ENCODE data around the gene VCL.

The VCL gene

DNA sequence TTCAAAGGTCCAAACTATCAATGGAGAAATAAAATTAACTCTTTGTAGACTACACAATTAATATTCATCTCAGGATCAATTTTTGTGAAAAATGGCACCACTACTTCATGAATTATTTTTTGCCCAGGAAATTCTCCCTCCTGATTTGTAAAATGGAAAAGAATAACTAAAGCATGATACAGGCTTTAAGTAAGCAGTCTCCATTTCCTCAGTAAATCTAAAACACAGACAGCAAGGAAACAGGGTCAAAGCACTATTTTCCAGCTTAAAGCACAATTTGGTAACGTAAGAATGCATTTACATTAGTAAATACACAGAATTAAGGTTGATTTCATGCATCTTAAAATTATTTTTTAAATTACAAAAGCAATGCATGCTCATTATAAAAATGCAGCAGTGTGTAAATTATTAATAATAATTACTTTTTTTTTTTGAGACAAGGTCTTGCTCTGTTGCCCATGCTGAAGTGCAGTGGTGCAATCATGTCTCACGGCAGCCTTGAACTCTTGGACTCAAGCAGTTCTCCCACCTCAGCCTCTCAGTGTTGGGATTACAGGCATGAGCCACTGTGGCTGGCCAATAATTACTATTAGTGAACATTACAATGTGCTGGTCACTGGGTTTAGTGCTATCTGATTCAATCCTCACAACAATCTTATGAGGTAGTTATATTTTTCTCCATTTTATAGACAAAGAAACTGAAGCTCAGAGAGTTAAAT lies 26.1 kb upstream of the VCL start:
- no peaks in the 10 kb centered on the region for H4K20me1 ChIP-seq

DNA sequence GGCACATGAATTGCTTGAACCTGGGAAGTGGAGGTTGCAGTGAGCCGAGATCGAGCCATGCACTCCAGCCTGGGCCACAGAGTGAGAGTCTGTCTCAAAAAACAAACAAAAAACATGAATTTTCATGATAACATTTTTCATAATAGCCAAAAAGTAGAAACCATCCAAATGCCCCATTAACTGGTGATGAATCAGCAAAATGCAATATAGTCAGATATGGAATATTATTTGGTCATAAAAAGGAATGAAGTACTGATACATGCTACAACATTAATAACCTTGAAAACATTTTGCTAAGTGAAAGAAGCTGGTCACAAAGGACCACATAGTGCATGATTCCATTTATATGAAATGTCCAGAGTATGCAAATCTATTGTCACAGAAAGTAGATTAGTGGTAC lies 24.5 kb upstream of the VCL start:
- Histone ChIP-seq H3K36me3 (no peaks in the 10 kb centered on the region), H3K9me3 (peaks cover 19% of the 10 kb centered on the region), H3K9ac (no peak overlapping the region), H4K20me1 (no peaks in the 10 kb centered on the region), H3K4me2 (no peak overlapping the region), H3K27ac (no peak overlapping the region), H3K4me1 (peaks cover 24% of the 10 kb centered on the region), H3K4me3 (no peak overlapping the region), H3K27me3 (no peaks in the 10 kb centered on the region)
- no peak for TF ChIP-seq Cebpa-rat (IDR thresholded peaks at IDR 0.05)

More for the DNA sequence above, 26.1 kb upstream of the VCL start:
- no peak overlapping the region for H3K9ac ChIP-seq
- H3K4me1 ChIP-seq, result peaks cover 30% of the 10 kb centered on the region
- no peak overlapping the region for H3K4me3 ChIP-seq
- no peak overlapping the region for H3K27ac ChIP-seq
- H3K36me3 ChIP-seq, result no peaks in the 10 kb centered on the region
- H3K4me2 ChIP-seq, result no peak overlapping the region
- TF ChIP-seq Cebpa-rat (IDR thresholded peaks at IDR 0.05), result no peak
- H3K9me3 ChIP-seq, result peaks cover 19% of the 10 kb centered on the region
- no peaks in the 10 kb centered on the region for H3K27me3 ChIP-seq

DNA sequence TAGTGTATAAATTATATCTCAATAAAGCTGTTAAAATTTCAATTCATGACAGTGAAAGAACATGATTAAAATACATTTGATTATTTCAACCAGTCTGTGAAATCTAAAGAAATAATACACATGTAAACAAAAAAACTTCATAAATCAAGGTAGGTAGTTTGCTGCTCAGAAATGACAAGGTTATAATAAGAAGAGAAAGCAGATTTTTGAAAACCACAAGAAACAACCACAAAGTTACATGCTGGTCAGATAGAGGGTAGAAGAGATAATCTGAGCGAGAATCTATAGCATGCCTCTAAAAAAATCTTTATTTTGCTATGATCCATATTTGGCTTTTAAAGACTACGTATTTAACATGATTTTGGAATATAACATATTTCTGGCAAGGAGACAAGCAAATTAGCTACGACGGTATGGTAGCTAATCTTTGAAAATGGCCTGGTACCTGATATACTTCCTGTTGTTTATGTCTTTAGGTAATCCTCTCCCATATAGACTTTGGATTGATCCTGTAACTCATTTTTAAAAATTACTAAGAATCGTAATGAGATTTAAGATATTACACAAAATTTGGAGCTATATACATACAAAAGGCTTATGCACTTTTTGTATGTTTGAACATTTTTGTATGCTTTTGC lies 23.5 kb upstream of the VCL start:
- Histone ChIP-seq H3K4me3 (no peak overlapping the region), H3K9me3 (peaks cover 19% of the 10 kb centered on the region), H3K36me3 (no peaks in the 10 kb centered on the region), H4K20me1 (no peaks in the 10 kb centered on the region), H3K4me2 (peak overlapping the region; percentile 17; the same call in 1 of the 2 replicates), H3K27me3 (no peaks in the 10 kb centered on the region), H3K4me1 (peaks cover 26% of the 10 kb centered on the region), H3K9ac (no peak overlapping the region), H3K27ac (no peak overlapping the region)
- no peak for TF ChIP-seq Cebpa-rat (IDR thresholded peaks at IDR 0.05)

DNA sequence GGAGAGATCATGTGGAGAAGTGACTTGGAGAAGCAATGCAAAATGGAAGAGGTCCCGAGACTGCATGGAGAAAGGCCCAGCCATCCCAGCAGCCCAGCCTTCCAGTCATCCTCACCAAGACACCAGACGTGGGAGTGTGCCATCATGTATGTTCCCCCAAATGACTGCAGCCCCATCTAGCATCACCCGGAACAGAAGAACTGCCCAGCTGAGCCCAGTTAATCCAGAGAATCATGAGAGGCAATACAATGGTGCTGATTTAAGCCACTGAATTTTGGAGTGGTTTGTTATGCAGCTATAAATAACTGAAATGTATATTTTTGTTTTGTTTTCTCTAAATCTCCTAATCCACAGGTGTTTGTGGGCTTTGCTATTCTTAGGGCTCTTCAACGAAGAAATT lies 22.5 kb upstream of the VCL start:
- peaks cover 32% of the 10 kb centered on the region for H3K4me1 ChIP-seq
- H3K36me3 ChIP-seq, result no peaks in the 10 kb centered on the region
- no peaks in the 10 kb centered on the region for H4K20me1 ChIP-seq
- no peak overlapping the region for H3K27ac ChIP-seq
- no peak for TF ChIP-seq Cebpa-rat (IDR thresholded peaks at IDR 0.05)
- no peak overlapping the region for H3K4me3 ChIP-seq
- H3K4me2 ChIP-seq, result peak overlapping the region; percentile 27; the same call in 1 of the 2 replicates
- H3K9ac ChIP-seq, result no peak overlapping the region
- H3K27me3 ChIP-seq, result no peaks in the 10 kb centered on the region
- peaks cover 19% of the 10 kb centered on the region for H3K9me3 ChIP-seq

DNA sequence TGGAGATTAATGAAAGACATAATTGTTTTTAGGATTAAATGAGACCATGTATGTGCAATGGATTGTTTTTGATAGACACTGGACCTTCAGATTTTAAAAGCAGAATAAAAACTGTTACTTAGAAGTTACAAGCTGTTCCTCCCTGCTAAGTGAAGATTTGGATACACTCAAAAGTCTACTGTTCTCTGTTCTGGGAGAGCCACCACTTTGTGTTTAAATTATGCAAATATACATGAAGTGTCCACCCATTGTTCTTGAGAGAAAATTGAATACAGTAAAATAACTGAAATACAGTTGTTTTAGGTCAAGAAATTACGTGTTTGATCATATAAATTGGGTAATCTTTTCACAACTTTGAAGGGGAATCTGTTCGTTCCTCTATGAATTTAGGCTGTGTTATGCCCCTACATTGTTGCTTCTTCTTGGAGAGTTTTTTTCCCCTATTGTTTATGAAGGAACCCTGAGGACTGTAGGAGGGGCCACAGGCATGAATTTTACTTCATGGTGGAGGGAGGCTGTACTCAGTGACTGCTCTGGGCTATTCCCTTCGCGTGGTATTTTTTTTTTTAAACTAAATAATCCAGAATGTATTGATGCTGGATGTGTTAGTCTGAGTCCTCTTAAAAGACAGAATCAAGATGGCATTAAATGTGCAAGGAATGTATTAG lies 18.6 kb upstream of the VCL start:
- H3K4me2 ChIP-seq, result peak overlapping the region; percentile 39
- no peak overlapping the region for H3K4me3 ChIP-seq
- no peak overlapping the region for H3K27ac ChIP-seq
- no peak for TF ChIP-seq Cebpa-rat (IDR thresholded peaks at IDR 0.05)
- no peaks in the 10 kb centered on the region for H3K27me3 ChIP-seq
- no peak overlapping the region for H3K9ac ChIP-seq
- H4K20me1 ChIP-seq, result no peaks in the 10 kb centered on the region
- peaks cover 39% of the 10 kb centered on the region for H3K4me1 ChIP-seq
- H3K36me3 ChIP-seq, result no peaks in the 10 kb centered on the region
- peaks cover 19% of the 10 kb centered on the region for H3K9me3 ChIP-seq

DNA sequence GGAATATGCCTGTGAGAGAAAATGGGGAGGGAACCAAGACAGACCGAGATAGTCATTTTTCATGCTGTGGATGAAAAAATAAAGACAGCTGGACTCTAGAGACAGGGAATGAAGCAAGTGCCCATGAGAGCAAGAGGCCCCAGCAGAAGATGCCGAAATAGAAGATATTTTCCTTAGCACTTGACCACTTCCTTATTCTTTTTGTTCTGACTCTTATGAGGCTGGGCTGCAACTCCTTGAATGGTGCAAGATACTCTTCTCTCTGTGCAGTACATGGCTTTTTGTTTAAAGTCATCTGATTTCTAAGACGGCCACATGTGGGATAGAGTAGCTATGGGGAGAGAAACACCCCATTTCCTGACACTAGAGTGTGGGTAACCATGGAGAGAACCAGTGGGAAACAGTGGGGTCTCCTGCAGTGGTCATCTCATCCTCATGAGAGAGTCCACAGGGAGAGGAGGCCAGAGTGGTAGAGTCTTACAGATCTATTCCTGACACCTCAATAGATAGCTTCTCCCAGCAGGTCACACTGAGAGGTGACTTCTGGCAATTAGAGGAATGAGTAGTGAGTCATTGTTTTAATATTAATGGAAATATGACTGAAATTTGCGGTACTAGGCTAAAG lies 18.0 kb upstream of the VCL start:
- no peak overlapping the region for H3K9ac ChIP-seq

DNA sequence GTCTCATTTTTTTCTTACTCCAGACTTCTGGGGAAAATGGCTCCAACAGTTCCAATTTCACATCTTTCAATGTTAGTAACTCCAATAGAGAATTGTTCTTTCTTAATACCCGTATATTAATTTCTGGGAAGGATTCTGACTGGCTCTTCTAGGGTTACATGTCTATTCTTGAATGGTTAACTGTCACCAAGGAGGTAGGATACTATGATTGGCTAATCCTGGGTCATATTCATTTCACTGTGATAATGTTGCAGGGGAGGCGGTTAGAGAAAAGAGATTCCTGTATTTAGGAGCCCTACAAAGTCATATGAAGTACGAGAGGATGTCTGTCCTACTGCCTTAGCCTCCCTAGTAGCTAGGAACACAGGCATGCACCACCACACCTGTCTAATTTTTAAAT lies 16.1 kb upstream of the VCL start:
- no peaks in the 10 kb centered on the region for H3K27me3 ChIP-seq
- no peaks in the 10 kb centered on the region for H3K36me3 ChIP-seq
- H3K27ac ChIP-seq, result no peak overlapping the region
- TF ChIP-seq Cebpa-rat (IDR thresholded peaks at IDR 0.05), result no peak
- H3K4me3 ChIP-seq, result no peak overlapping the region
- no peak overlapping the region for H3K4me2 ChIP-seq
- no peaks in the 10 kb centered on the region for H4K20me1 ChIP-seq
- no peaks in the 10 kb centered on the region for H3K9me3 ChIP-seq
- peaks cover 28% of the 10 kb centered on the region for H3K4me1 ChIP-seq
- H3K9ac ChIP-seq, result no peak overlapping the region

More for the DNA sequence above, 18.0 kb upstream of the VCL start:
- Histone ChIP-seq H4K20me1 (no peaks in the 10 kb centered on the region), H3K36me3 (no peaks in the 10 kb centered on the region), H3K27ac (no peak overlapping the region), H3K27me3 (no peaks in the 10 kb centered on the region), H3K4me2 (peak overlapping the region; percentile 39), H3K9me3 (peaks cover 18% of the 10 kb centered on the region), H3K4me3 (no peak overlapping the region), H3K4me1 (peaks cover 37% of the 10 kb centered on the region)
- TF ChIP-seq Cebpa-rat (IDR thresholded peaks at IDR 0.05), result no peak

DNA sequence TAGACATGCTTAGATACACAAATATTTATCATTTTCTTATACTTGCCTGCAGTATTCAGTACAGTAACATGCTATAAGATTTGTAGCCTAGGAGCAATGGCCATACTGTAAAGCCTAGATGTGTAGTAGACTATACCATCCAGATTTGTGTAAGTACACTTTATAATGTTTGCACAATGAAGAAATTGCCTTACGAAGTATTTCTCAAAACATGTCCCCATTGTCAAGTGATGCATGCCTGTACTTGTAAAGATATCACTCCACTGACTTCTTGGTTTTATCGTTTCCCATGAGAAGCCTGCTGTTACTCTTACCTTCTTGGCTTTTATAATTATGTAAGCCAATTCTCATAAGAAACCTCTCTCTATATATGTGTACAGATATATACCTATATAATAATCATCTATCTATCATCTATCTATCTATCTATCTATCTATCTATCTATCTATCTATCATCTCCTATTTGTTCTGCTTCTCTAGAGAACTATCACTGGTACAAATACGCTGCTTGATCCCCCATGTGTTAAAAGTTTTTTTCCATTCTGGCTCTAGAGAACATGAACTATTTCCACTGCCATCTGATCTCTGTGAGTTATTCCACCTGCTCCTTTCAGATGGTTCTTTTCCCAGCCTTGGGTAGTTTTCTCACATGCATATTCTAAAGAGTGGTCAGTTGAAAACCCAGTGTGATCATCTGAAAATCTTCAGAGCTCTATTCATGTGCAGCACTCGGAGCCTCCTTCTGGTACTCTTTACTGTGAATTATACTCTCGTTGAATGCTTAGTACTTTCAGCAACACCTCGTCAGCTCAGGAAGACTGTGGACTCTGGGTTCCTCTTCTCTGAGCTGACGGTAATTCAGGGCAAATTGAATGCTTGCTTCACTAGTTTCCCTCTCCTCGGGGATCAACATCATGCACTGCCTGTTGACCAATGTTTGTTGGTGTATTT lies 14.5 kb upstream of the VCL start:
- no peak for TF ChIP-seq Cebpa-rat (IDR thresholded peaks at IDR 0.05)
- H3K27ac ChIP-seq, result no peak overlapping the region
- H3K9ac ChIP-seq, result no peak overlapping the region; the same call in 1 of the 2 replicates
- H3K4me2 ChIP-seq, result peak overlapping the region; percentile 59
- no peaks in the 10 kb centered on the region for H3K36me3 ChIP-seq
- peaks cover 28% of the 10 kb centered on the region for H3K4me1 ChIP-seq
- H3K27me3 ChIP-seq, result no peaks in the 10 kb centered on the region
- H4K20me1 ChIP-seq, result no peaks in the 10 kb centered on the region
- H3K9me3 ChIP-seq, result no peaks in the 10 kb centered on the region
- H3K4me3 ChIP-seq, result no peak overlapping the region

DNA sequence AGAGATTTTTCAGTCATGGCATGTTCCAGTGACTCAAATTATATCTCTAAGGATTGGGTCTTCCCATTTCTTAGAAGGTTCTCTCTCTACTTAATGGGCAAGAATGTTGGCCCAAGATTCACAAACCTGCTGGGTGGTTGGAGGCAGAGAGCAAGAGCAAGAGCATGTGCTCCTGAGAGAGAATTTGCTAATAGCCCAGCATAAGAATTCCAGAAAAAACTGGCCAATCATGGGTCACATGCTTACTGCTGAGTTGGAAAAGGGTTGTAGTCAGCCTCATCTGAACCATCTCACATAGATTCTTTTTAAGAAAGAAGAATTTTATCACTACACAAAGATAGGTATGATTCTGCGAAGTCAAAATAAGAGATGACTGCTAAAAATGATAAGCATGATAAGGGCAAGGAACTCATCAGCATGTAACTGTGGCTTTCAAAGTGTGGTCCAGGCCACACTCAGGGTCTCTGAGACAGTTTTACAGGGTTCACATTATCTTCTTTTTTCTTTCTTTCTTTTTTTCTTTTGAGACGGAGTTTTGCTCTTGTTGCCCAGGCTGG lies 8.2 kb upstream of the VCL start:
- Histone ChIP-seq H3K27me3 (no peaks in the 10 kb centered on the region), H3K4me1 (peaks cover 38% of the 10 kb centered on the region), H3K9me3 (no peaks in the 10 kb centered on the region), H3K9ac (no peak overlapping the region), H4K20me1 (no peaks in the 10 kb centered on the region), H3K36me3 (no peaks in the 10 kb centered on the region), H3K4me2 (no peak overlapping the region), H3K4me3 (no peak overlapping the region), H3K27ac (no peak overlapping the region)
- TF ChIP-seq Cebpa-rat (IDR thresholded peaks at IDR 0.05), result no peak

Data from BLaER1 (cell line).